Retinal pigment epithelial cell (primary cell): Measurements from ENCODE around the gene SLC30A1.

Source experiments
- DNase-seq: peaks from one replicate; pipeline ENCODE4 v3.0.0-alpha.2; 2010; ENCODE audit warnings: low read depth
- H3K4me3 ChIP-seq: 2 replicates; pipeline ENCODE4 v1.5.1; 2011; ENCODE audit warnings: mild to moderate bottlenecking, low read length, control low read depth, moderate library complexity
- TF ChIP-seq, protein P1 (sequence below): conservative IDR thresholded peaks from 2 replicates; pipeline ENCODE4 v1.5.1; 2011; ENCODE audit warnings: low read depth, low read length, control low read depth, inconsistent platforms

SLC30A1 gene

DNA sequence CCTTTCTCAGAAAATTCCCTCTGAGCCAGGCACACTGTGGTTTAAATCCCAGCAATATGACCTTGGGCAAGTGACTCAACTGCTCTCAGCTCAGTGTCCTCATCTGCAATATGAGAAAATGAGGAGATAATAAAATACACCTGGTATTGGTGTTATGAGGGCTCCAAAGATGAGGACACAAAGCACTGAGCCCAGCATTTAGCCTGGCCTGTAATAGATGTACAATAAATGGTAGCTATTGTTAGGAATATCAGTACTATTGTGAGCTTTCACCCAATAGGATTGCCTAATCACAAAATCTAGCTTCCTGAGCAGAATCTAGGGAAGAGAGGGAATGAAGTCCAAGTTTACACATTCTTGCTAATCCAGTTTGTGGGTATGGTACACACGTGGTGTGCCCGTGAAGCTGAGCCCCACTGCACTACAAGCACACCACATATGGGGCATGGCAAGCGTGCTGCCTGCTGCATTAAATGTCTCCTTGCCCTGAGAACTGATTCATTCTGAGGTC is 24.3 kb upstream of the SLC30A1 start:
- DNase-seq = no peak
- TF ChIP-seq, protein P1, sequence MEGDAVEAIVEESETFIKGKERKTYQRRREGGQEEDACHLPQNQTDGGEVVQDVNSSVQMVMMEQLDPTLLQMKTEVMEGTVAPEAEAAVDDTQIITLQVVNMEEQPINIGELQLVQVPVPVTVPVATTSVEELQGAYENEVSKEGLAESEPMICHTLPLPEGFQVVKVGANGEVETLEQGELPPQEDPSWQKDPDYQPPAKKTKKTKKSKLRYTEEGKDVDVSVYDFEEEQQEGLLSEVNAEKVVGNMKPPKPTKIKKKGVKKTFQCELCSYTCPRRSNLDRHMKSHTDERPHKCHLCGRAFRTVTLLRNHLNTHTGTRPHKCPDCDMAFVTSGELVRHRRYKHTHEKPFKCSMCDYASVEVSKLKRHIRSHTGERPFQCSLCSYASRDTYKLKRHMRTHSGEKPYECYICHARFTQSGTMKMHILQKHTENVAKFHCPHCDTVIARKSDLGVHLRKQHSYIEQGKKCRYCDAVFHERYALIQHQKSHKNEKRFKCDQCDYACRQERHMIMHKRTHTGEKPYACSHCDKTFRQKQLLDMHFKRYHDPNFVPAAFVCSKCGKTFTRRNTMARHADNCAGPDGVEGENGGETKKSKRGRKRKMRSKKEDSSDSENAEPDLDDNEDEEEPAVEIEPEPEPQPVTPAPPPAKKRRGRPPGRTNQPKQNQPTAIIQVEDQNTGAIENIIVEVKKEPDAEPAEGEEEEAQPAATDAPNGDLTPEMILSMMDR = no peak
- H3K4me3 ChIP-seq = no peak overlapping the region

DNA sequence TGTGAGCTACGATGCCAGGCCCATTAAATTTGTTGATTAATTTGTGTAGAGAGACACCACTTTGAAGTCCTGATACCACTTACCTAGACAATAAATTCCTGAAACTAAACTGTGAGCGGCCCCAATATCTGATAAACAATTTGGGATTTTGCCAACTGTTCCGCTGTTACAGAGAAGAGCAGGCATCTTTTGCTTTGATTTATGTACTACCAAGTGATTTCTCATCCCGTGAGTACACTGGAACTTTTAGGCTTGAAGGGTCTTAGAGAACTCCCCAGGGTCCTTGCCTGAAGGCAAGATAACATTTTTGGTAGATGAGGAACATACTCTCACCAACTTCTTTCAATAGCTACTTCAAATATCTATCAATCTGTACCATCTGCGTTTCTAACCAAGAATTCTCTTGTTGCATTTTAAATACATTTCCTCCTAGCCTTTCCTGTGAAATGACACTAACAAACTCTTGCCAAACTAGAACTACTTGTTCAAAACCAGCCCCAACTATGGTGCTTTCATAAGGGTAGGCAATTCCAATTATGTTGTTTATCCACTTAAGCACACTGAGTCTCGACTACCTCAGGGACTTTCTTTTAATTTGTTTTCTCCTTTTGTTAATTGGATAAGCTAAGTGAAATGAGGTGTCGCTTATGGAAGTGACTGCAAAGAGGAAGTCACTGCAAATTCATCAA is 23.2 kb upstream of the SLC30A1 start:
- TF ChIP-seq, protein P1 = no peak
- DNase-seq = no peak
- H3K4me3 ChIP-seq = no peak overlapping the region

DNA sequence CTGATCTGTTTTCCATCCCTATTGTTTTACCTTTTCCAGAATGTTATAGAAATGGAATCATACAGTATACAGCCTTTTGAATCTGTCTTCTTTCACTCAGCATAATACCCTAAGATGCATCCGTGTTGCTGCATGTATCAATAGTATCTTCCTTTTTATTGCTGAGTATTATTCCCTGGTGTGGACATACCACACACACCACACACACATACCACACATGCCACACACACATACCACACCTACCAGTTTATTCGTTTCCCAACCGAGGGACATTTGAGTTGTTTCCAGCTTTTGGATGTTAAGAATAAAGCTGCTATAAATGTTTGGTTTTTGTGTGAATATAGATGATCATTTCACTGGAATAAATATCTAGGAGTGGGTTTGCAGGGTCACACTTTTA is 22.2 kb upstream of the SLC30A1 start:
- no peak for DNase-seq
- no peak overlapping the region for H3K4me3 ChIP-seq
- TF ChIP-seq, protein P1 = no peak

- no peak overlapping the region for H3K4me3 ChIP-seq
- DNase-seq = no peak
Observed at GRCh38 chr1:211599250-211599649, 20.3 kb upstream of the SLC30A1 start.

DNA sequence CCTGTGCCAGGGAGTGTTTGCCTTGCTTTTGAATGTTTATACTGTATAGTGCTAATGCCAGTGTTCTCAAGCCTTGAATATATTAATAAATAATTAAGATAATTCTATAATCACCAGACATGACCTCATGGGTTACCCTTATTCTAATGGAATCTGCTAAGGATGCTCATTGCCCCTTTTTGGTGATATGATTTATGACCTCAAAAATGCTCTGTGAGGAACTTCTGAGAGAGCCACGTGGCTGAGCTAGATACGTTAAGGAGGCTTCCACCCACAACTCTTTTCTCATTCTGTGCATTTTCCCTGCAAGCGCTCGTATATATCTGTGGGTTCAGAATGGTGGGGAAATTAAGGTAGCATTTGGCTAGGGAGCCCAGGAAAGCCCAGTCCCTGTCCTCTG is 19.6 kb upstream of the SLC30A1 start:
- TF ChIP-seq, protein P1 = no peak
- no peak for DNase-seq
- no peak overlapping the region for H3K4me3 ChIP-seq

More at GRCh38 chr1:211599250-211599649, 20.3 kb upstream of the SLC30A1 start:
- TF ChIP-seq, protein P1 = no peak

- TF ChIP-seq, protein P1 = no peak
- H3K4me3 ChIP-seq = no peak overlapping the region
Observed at GRCh38 chr1:211596418-211597181, 17.6 kb upstream of the SLC30A1 start.

More at GRCh38 chr1:211596418-211597181, 17.6 kb upstream of the SLC30A1 start:
- no peak for DNase-seq
